Neural crest cell (in vitro differentiated cells): Measurements from ENCODE around the gene MON2. TPM values are rescaled to one million over a fixed set of nuclear protein-coding genes. Genes with fewer than 3 reads are reported as not detected.
"Not testable (repeated sequence)": the region's sequence is repeated elsewhere in the genome, so short reads cannot be mapped to it uniquely, and the experiment has no call there.

Source experiments
- DNase-seq: peaks from one replicate; pipeline ENCODE4 v3.0.0; 2021; ENCODE audit warnings: low read depth, mixed read lengths, low spot score
- H3K27ac Mint-ChIP-seq: one replicate; pipeline ENCODE4 v1.8.0; 2021; ENCODE audit warnings: mild to moderate bottlenecking, mixed read lengths; ENCODE audit not compliant: unreplicated experiment
- H3K27me3 Mint-ChIP-seq: 2 replicates; pipeline ENCODE4 v1.8.0; 2021; ENCODE audit warnings: low read depth, mild to moderate bottlenecking, mixed read lengths
- H3K36me3 Mint-ChIP-seq: 2 replicates; pipeline ENCODE4 v1.8.0; 2021; ENCODE audit warnings: low read depth, mild to moderate bottlenecking, mixed read lengths
- H3K4me1 Mint-ChIP-seq: 2 replicates; pipeline ENCODE4 v1.8.0; 2021; ENCODE audit warnings: mixed read lengths
- H3K4me3 Mint-ChIP-seq: one replicate; pipeline ENCODE4 v1.8.0; 2021; ENCODE audit warnings: mild to moderate bottlenecking, mixed read lengths
- H3K9me3 Mint-ChIP-seq: 2 replicates; pipeline ENCODE4 v1.8.0; 2021; ENCODE audit warnings: mixed read lengths
- total RNA-seq: library from RNA; stranded (reverse); gene quantifications from 2 replicates; pipeline ENCODE4 v1.2.1, GENCODE V29; 2021
- TF ChIP-seq, protein P1 (sequence below): fragments of 200-600 bp; sonication (generic); conservative IDR thresholded peaks from 2 replicates; pipeline ENCODE4 v1.5.0; 2021; ENCODE audit warnings: antibody characterized with exemption, mild to moderate bottlenecking

MON2 gene
- total RNA-seq, 1 donor from 2014 or later: 40.1 TPM

DNA sequence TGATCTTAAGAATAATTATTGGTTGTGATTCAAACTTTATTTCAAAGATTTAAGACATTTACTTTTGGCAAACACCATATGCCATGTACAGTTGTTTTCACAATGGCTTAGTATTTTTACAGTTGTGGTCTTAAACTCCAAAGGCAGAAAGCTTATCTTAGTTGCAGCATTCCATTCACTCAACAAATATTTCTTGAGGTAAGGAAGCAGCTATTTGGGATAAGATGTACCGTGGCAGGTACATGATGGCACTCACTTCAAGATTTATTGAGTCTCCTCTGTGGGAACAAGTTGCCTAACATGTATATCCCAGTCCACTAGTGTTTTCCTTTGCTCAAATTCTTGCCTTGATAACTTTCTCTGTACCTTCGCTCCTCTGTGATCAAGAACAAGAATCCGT is 8.0 kb upstream of the MON2 start:
- H3K36me3 Mint-ChIP-seq: peaks cover 4% of the 10 kb centered on the region
- no peaks in the 10 kb centered on the region for H3K27me3 Mint-ChIP-seq
- H3K4me3 Mint-ChIP-seq: no peak overlapping the region
- no peak overlapping the region for H3K27ac Mint-ChIP-seq
- peaks cover 13% of the 10 kb centered on the region for H3K9me3 Mint-ChIP-seq
- TF ChIP-seq, protein P1, sequence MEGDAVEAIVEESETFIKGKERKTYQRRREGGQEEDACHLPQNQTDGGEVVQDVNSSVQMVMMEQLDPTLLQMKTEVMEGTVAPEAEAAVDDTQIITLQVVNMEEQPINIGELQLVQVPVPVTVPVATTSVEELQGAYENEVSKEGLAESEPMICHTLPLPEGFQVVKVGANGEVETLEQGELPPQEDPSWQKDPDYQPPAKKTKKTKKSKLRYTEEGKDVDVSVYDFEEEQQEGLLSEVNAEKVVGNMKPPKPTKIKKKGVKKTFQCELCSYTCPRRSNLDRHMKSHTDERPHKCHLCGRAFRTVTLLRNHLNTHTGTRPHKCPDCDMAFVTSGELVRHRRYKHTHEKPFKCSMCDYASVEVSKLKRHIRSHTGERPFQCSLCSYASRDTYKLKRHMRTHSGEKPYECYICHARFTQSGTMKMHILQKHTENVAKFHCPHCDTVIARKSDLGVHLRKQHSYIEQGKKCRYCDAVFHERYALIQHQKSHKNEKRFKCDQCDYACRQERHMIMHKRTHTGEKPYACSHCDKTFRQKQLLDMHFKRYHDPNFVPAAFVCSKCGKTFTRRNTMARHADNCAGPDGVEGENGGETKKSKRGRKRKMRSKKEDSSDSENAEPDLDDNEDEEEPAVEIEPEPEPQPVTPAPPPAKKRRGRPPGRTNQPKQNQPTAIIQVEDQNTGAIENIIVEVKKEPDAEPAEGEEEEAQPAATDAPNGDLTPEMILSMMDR: no peak
- no peaks in the 10 kb centered on the region for H3K4me1 Mint-ChIP-seq
- no peak for DNase-seq

DNA sequence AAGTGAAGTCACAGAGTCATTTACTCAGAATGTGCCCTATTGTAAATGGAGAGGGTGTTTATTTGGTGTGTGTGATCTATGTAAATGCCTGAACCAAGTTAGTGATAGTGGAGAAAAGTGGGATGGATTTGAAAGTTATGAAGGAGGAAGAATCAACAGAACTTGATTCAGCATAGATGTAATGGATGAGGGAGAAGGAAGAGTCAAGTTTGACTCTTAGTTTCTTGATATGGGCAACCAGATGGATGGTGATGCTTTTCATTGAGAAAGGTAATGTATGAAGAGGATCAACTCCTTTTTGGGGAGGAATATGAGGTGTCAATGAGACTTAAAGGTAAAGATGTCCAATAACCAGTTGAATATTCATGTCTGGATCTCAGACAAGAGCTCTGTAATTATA is 6.7 kb upstream of the MON2 start:
- DNase-seq: no peak
- H3K4me1 Mint-ChIP-seq: no peaks in the 10 kb centered on the region
- no peaks in the 10 kb centered on the region for H3K27me3 Mint-ChIP-seq
- H3K9me3 Mint-ChIP-seq: peaks cover 16% of the 10 kb centered on the region
- no peak overlapping the region for H3K4me3 Mint-ChIP-seq
- peaks cover 5% of the 10 kb centered on the region for H3K36me3 Mint-ChIP-seq
- TF ChIP-seq, protein P1: no peak
- H3K27ac Mint-ChIP-seq: no peak overlapping the region

DNA sequence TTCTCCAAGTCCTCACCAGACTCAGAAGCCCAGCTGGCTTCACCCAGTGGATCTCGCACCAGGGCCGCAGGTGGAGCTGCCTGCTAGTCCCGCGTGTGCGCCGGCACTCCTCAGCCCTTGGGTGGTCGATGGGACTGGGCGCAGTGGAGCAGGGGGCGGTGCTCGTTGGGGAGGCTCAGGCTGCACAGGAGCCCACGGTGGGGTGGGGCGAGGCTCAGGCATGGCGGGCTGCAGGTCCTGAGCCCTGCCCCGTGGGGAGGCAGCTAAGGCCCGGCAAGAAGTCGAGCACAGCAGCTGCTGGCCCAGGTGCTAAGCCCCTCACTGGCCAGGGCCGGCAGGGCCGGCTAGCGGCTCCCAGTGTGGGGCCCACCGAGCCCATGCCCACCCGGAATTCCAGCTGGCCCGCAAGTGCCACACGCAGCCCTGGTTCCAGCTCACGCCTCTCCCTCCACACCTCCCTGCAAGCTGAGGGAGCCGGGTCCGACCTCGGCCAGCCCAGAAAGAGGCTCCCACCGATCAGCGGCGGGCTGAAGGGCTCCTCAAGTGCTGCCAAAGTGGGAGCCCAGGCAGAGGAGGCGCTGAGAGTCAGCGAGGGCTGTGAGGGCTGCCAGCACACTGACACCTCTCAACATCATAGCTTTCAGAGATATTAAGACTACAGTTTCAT is 5.3 kb upstream of the MON2 start:
- H3K27me3 Mint-ChIP-seq: not testable (repeated sequence)

DNA sequence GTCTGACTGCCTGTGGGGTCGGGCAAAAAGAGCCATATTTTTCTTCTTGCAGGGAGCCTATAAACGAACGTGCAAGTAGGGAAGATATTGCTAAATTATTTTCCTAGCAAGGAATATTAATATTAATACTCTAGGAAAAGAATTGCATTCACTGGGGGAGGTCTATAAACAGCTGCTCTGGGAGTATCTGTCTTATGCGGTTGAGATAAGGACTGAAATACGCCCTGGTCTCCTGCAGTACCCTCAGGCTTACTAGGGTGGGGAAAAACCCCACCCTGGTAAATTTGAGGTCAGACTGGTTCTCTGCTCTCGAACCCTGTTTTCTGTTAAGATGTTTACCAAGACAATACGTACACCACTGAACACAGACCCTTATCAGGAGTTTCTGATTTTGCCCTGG is 3.4 kb upstream of the MON2 start:
- Mint-ChIP-seq H3K4me3 (peak overlapping the region; percentile 47), H3K9me3 (peaks cover 12% of the 10 kb centered on the region), H3K4me1 (peaks cover 14% of the 10 kb centered on the region)
- not testable (repeated sequence) for H3K27me3 Mint-ChIP-seq, H3K36me3 Mint-ChIP-seq, H3K27ac Mint-ChIP-seq, DNase-seq

More for the DNA sequence above, 5.3 kb upstream of the MON2 start:
- peaks cover 12% of the 10 kb centered on the region for H3K9me3 Mint-ChIP-seq
- H3K4me1 Mint-ChIP-seq, H3K36me3 Mint-ChIP-seq, H3K27ac Mint-ChIP-seq, DNase-seq, H3K4me3 Mint-ChIP-seq: not testable (repeated sequence)

DNA sequence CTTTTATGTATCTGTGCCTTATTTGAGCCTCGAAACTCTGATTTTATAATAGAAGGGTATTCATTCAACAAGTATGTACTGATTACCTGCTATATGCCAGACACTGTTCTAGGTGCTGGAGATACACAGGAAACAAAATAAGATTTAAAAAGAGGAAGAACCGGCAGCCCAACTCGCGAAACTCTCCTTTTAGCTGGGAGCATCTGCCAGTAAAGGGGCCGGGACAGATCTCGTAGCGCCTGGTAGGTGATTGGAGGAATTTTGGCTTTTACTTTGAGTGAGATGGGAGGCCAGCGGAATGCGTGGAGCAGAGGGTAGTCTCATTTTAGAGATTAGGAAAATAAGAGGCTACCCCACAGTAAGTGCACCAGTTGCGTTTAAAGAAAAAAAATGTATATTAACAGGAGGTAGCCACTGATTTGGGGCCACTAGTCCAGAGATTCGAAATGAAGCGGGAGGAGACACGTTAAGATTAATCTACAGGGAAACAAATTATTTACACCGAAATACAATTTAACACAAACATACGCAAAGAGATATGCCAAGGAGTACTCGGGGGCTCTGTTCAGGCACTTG is 520 bp upstream of the MON2 start:
- Mint-ChIP-seq H3K27ac (peak overlapping the region; percentile 97), H3K4me1 (peaks cover 18% of the 10 kb centered on the region), H3K36me3 (peaks cover 2% of the 10 kb centered on the region), H3K4me3 (peak overlapping the region; percentile 97), H3K27me3 (no peaks in the 10 kb centered on the region), H3K9me3 (peaks cover 4% of the 10 kb centered on the region)
- peak; percentile 12 for DNase-seq
- TF ChIP-seq, protein P1: no peak

DNA sequence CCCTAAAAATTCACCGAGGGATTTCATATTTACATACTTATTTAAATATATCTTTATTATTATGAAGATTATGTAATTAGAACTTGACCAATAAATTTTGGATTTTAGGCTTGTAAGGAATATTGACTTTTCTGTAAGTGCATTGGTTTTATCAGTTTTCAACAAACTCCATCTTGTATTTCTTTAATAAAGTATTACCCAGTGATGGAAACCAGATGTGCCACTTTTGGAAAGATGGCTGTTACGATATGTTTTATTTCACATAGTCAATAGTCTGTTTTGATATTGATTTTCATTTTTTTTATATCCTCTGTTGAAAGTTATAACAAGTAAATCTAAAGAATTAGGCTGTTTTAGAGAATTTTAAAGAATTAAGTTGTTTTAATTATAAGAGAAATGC is 1.8 kb downstream of the MON2 start:
- Mint-ChIP-seq H3K27me3 (no peaks in the 10 kb centered on the region), H3K36me3 (peaks cover 2% of the 10 kb centered on the region), H3K27ac (no peak overlapping the region), H3K4me3 (peak overlapping the region; percentile 97), H3K9me3 (peaks cover 4% of the 10 kb centered on the region), H3K4me1 (peaks cover 18% of the 10 kb centered on the region)
- no peak for DNase-seq
- TF ChIP-seq, protein P1: no peak
